AG04449 (cell line): Measurements from ENCODE around the gene SCRN1.

Experiments used
- CTCF ChIA-PET: fragments of 350-600 bp; formaldehyde crosslinking; extraction: SDS; loops from one replicate; lab custom pipeline; 2021; ENCODE audit warnings: antibody characterized with exemption; lab: Yijun Ruan, JAX
- POLR2A ChIA-PET: fragments of 400-600, 350-600 bp; formaldehyde crosslinking; extraction: SDS; loops from one replicate; lab custom pipeline; 2020; ENCODE audit warnings: antibody characterized with exemption, inconsistent platforms; lab: Yijun Ruan, JAX
- DNase-seq: peaks from one replicate; pipeline ENCODE4 v3.0.0-alpha.2; 2010; ENCODE audit warnings: low read depth, low spot score
- H3K4me3 ChIP-seq: 2 replicates; pipeline ENCODE4 v1.5.1; 2011; ENCODE audit warnings: low read depth, mild to moderate bottlenecking, control low read depth, low read length
- TF ChIP-seq, protein P1 (sequence below): IDR thresholded peaks from one replicate; pipeline ENCODE4 v1.5.1; 2011; ENCODE audit warnings: mild to moderate bottlenecking, moderate library complexity, low read length, control low read depth, inconsistent platforms; ENCODE audit not compliant: insufficient read depth; ENCODE audit errors: missing control alignments

Gene SCRN1

DNA sequence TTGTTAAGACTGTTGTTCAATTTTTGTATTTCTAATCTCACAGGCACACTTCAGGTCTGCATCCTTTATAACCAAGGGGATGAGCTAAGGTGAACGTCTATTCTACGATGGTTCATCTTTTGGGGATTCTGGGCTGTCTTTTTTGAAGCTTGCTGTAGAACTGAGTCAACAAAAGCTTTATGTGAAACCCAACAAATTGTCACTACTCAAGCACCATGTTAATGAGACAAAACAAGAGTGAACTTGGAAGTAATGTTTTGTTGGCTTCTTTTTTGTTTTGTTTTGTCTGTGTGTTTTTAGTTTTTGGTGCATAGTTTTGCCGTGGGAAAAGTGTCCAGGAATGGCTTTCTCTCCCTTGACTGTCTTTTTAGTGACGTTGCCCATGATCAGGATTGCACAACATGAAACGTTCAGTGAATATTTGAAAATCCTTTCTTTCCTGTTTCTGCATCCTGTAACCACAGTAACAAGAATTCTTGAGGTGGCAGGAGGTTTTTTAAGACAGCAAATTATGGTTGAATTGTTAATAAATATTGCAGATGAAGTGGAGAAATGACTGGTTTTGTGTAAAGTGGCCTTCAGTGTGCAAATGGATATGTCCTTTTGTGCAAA is 117.7 kb downstream of the SCRN1 start:
- CTCF ChIA-PET, result interaction anchor here (0.8 to 1.6 kb wide), 2 partner anchors 18 to 49 kb away, joined by 3 to 6 read pairs; no protein-coding TSS in a partner anchor
- TF ChIP-seq, protein P1, sequence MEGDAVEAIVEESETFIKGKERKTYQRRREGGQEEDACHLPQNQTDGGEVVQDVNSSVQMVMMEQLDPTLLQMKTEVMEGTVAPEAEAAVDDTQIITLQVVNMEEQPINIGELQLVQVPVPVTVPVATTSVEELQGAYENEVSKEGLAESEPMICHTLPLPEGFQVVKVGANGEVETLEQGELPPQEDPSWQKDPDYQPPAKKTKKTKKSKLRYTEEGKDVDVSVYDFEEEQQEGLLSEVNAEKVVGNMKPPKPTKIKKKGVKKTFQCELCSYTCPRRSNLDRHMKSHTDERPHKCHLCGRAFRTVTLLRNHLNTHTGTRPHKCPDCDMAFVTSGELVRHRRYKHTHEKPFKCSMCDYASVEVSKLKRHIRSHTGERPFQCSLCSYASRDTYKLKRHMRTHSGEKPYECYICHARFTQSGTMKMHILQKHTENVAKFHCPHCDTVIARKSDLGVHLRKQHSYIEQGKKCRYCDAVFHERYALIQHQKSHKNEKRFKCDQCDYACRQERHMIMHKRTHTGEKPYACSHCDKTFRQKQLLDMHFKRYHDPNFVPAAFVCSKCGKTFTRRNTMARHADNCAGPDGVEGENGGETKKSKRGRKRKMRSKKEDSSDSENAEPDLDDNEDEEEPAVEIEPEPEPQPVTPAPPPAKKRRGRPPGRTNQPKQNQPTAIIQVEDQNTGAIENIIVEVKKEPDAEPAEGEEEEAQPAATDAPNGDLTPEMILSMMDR, result no peak
- H3K4me3 ChIP-seq, result no peak overlapping the region
- peak; percentile 83 for DNase-seq
- POLR2A ChIA-PET, result no interaction called here
